GM12892 (cell line): ENCODE measurements around the gene TRIM50.
"Not testable (repeated sequence)": the region's sequence is repeated elsewhere in the genome, so short reads cannot be mapped to it uniquely, and the experiment has no call there.

Experiments
- DNase-seq: peaks from one replicate; pipeline ENCODE4 v3.0.0; 2011; ENCODE audit not compliant: insufficient read length
- FAIRE-seq: peaks from 2 replicates; lab custom pipeline; 2011; peaks lifted over from hg19 to GRCh38; lab: Jason Lieb, UNC
- POLR2A ChIP-seq: IDR thresholded peaks from 2 replicates; pipeline ENCODE4 v1.6.1; 2011; ENCODE audit warnings: low read depth, low read length, control low read depth
- POLR2AphosphoS5 ChIP-seq: IDR thresholded peaks from 2 replicates; pipeline ENCODE4 v1.6.1; 2011; ENCODE audit warnings: low read depth, low read length, control low read depth
- TAF1 ChIP-seq: IDR thresholded peaks from 2 replicates; pipeline ENCODE4 v1.6.1; 2011; ENCODE audit warnings: low read depth, mild to moderate bottlenecking, control low read depth, low read length, borderline replicate concordance

TRIM50 gene

DNA sequence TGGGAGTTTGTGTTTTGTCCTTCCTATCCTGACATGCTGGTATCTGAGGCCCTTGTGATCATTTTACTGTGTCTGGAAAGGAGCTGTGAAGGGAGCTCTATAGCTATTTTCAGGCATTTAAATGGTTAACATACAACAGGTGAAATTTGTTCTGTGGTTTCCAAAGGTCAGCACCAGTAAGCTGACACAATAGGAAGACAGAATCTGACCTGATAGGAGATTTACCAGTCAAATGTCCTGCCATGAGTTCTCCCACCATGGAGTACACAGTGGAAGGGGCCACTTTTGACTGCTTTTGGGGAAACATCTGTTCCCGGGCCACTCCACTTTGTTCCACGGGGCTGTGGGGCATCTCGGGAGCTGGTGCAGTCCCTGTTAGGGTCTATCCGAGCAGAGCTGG, 17.7 kb upstream of the TRIM50 start:
- FAIRE-seq (no peak), DNase-seq (no peak)
- TF ChIP-seq TAF1 = no peak
- no peak for TF ChIP-seq POLR2AphosphoS5
- no peak for TF ChIP-seq POLR2A

DNA sequence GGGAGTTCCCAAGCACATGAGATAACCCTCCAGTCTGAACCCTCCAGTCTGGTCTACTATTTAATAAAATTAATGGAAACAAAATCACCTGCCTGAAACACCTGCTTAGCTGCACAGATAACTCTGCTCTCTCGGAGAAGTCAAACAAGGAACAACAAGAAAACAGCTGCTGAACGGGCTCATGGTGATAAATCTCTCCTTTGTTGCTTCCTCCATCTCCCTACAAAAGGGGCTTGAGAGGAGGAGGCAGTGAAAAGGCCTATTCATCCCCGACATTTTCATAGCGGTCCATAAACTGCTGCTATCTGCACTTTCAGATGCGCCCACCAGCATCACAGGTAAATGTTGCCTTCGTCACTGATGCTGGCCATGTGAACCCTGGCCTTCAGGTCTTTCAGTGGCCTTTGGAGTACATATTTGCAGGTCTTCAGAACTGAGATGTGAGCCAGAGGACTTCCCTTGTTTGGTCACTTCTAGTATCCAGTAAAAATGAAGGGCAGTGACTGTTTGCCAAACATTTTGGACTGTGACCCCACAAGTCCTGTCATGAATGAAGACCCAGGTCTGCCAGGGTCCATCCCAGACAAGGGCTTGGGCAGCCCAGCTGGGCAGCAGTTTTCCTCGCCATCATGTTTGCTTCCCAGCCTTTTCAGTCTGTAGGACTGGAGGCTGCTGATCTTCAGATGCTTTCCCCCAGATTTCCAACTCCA, 15.9 kb upstream of the TRIM50 start:
- FAIRE-seq (no peak), DNase-seq (no peak)
- TF ChIP-seq POLR2A = no peak
- no peak for TF ChIP-seq POLR2AphosphoS5
- no peak for TF ChIP-seq TAF1

DNA sequence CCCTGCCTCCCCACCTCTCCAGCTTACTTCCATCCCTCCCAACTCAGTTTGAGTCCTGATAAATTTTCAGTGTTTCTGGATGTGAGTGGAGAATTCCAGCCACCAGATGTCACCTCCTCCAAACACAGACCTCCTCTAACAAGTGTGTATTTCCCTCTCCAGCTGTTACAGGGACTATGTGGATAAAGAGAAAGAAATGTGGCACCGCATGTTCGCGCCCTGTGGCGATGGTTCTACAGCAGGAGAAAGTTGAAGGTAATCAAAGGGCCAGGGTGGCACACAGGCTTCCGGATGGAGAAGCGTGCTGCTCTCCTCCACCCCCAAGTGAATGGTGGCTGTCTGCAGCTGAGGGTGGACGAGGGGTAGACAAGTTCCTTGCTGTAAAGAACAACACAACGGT, 14.8 kb upstream of the TRIM50 start:
- no peak for TF ChIP-seq POLR2A
- no peak for TF ChIP-seq TAF1
- TF ChIP-seq POLR2AphosphoS5 = no peak
- no peak for FAIRE-seq
- no peak for DNase-seq

DNA sequence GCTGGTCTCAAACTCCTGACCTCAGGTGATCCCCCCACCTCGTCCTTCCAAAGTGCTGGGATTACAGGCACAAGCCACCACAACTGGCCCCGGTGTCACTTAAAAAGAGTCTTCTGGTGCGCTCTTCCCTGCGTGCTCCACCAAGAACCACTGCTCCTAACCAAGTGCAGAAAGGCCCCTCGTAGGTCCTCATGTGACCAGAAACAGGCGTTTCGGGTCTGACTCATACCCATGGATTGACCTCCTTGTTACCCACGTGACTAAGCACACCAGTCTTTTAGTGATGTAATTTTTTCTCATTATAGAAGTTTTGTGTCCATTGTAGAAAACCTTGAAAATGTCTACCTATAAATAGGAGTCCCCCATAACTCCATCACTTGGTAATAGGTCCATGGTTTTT, 14.0 kb upstream of the TRIM50 start:
- FAIRE-seq (no peak), DNase-seq (no peak)
- TF ChIP-seq POLR2A (no peak), TAF1 (no peak), POLR2AphosphoS5 (no peak)

DNA sequence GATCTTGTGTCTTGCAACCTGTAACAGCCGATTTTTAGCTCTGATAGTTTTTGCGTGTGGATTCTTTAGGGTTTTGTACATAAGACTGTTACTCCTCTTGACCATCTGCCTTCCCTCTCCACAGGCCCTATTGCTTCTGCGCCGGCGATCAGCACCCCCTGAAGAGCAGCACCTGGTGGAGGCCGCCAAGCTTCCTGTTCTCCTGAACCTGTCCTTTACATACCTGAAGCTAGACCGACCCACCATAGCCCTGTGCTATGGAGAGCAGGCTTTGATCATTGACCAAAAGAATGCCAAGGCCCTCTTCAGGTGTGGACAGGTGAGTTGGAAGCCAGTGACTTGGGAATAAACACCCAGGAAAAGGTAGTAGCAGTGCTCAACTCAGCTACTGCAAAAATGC, 12.6 kb upstream of the TRIM50 start:
- DNase-seq (no peak), FAIRE-seq (no peak)
- TF ChIP-seq TAF1 (no peak), POLR2A (no peak), POLR2AphosphoS5 (no peak)

DNA sequence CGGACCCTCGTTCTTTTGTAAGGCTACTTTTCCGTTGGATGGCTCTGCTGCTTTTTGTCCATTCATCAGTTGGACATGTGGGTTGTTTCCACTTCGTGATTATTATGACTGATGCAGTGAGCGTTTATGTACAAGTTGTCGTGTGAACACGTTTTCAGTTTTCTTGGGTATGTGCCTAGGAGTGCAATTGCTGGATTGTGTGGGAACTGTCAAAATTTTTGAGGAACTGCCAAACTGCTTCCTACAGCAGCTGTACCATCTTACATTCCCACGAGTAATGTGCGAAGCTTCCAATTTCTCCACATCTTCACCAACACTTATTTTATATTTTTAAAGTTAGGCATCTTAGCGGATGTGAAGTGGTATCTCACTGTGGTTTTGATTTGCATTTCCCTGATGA, 10.4 kb upstream of the TRIM50 start:
- FAIRE-seq = no peak
- no peak for TF ChIP-seq POLR2AphosphoS5
- TF ChIP-seq TAF1 = no peak
- no peak for TF ChIP-seq POLR2A
- no peak for DNase-seq

DNA sequence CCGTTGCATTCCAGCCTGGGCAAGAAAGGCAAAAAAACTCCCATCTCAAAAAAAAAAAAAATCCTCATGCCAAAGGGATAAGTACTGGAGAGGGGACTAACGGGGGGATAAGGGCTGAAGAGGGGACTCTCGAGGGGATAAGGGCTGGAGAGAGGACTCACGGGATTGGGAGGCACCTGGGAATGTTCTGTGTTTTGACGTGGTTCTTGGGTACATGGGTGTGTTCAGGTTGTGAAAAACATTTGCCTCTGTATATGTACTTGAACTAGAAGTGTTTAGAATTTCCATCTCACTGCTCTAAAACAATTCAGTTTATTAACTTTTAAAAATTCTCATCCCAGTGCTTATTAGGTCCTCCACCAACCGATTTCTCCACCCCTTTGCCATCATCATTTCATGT, 4.6 kb upstream of the TRIM50 start:
- no peak for TF ChIP-seq POLR2AphosphoS5
- TF ChIP-seq POLR2A = no peak
- no peak for TF ChIP-seq TAF1
- no peak for DNase-seq
- no peak for FAIRE-seq

DNA sequence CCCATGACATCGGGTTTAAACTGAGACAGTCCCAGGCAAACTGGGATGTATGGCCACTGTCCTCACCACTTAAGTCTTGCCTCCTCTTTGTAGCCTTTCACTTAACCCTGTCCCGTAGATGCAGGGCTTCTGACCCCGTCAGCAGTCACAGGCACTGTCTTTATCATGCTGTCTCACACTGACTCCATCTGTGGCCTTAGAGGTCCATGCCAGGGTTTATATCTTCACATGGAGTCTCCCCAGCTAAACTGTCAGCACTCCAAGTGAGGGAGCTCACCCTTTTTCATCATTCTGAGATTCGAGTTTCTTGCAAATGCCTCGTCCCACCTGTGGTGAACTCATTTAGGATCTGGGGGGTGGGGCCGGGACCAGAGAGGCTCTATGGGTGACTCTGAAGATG, 2.9 kb upstream of the TRIM50 start:
- DNase-seq (no peak), FAIRE-seq (no peak)
- TF ChIP-seq POLR2AphosphoS5 = no peak
- TF ChIP-seq TAF1 = no peak
- no peak for TF ChIP-seq POLR2A

DNA sequence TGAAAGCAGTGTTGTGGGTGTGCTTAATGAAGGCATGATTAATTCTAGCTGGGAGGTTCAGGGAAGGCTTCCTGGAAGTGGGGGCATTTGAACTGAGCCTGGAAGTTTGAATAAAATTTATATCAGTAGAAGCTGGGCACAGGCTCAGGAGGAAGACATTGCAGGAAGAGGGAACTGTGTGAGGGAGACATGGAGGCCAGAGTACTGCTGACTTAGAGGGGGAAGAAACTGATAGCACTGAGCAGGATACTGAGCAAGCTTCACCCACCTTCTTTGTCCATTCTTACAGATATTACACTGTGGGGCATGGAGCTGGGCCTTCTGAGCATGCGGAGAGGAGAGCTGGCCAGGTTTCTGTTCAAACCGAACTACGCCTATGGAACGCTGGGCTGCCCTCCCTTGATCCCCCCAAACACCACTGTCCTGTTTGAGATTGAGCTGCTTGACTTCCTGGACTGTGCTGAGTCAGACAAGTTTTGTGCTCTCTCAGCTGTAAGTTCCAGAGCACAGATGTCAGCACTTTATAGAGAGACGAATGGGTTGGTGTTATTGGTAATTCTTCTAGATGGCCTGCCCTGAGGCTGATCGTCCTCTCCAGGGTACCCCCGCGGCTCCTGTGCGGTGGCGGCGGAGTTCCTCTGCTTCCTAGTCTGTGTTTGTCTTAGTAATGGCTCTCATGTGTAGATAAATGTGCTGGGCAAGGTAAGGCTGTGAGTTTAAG, 2.1 kb upstream of the TRIM50 start:
- FAIRE-seq (no peak), DNase-seq (no peak)

DNA sequence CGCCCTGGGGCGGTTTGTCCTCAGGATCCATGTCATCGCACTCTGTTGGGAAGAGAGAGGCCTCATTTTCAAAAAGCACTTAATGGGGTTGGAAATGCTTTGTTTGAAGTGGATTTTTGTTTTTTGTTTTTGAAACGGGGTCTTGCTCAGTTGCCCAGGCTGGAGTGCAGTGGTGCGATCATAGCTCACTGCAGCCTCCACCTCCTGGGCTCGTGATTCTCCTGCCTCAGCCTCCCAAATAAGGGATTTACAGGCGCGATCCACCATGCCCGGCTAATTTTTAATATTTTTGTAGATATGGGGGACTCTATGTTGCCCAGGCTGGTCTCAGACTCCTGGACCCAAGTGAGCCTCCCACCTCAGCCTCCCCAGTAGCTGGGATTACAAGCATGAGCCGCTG, 814 bp upstream of the TRIM50 start:
- TF ChIP-seq TAF1 (no peak), POLR2A (no peak), POLR2AphosphoS5 (no peak)
- no peak for FAIRE-seq
- no peak for DNase-seq

More for the DNA sequence above, 2.1 kb upstream of the TRIM50 start:
- TF ChIP-seq TAF1 = no peak
- no peak for TF ChIP-seq POLR2A
- no peak for TF ChIP-seq POLR2AphosphoS5

DNA sequence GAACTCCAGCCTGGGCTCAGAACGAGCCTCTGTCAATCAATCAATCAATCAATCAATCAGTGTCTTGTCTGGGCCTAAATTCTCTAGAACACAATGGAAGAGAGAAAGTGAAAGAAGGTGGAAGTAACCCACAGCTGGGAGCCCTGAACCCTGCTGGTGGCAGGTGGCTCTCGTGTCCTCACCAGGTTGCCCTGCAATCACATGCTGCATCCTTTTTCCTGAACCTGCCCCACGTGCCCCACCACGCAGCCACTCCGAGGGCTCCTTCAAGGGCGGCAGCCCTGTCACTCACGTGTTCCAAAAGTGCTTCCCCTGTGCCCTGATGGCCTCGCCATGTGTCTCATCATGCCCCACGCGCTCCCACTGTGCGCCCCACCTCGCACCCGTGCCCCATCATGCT, 433 bp downstream of the TRIM50 start:
- not testable (repeated sequence) for FAIRE-seq, DNase-seq

DNA sequence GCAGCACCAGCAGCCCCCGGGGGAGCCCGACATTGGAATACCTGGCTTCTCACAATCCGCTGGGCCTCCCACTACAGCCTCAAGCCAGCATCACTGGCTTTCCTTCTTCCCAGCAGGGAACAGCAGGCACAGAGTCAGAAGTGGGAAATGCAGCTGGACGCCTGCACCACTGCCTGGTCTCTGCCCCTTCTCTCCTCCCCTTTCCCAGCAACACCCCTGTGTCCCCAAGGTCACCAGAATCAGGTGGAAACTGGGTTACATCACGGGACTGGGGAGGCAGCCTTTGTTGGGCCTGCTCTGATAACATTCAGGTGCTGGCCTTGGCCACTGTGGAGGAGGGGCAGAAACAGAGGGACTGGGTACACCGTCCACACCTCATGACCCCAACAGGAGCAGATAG, 2.5 kb downstream of the TRIM50 start:
- not testable (repeated sequence) for DNase-seq, FAIRE-seq

DNA sequence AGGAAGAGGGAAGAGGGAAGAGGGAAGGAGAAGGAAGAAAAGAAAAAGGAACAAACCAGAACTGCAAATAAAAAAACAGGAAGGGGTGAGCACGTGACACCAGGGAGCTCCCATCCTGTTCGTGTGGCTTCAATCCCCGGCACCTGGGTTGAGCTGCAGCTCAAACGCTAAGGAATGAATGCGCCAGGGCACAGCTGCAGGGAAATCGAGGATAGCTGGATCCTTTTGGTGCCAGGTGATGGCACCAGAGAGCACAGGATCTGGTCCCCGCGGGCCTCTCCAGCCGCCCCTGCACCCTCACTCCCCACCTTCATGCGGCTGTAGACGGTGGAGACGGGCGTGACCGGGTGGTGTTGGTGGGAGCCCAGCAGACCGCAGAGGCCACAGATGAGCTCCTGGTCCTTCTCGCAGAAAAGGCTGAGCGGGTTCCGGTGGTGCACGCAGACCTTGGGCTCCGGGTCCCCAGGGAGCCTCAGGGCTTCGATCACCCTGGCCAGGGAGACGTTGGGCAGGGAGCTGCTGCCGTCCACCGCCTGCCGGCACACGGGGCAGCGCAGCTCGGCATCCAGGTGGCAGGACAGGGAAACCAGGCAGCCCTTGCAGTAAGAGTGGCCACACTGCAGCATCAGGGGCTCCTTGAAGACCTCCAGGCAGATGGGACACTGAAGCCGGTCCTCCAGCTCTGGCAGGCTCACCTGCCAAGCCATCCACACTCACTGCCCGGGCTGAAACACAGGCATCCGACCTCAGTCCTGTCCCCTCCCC, 3.6 kb downstream of the TRIM50 start:
- FAIRE-seq = not testable (repeated sequence)
- peak; percentile 81 for DNase-seq

DNA sequence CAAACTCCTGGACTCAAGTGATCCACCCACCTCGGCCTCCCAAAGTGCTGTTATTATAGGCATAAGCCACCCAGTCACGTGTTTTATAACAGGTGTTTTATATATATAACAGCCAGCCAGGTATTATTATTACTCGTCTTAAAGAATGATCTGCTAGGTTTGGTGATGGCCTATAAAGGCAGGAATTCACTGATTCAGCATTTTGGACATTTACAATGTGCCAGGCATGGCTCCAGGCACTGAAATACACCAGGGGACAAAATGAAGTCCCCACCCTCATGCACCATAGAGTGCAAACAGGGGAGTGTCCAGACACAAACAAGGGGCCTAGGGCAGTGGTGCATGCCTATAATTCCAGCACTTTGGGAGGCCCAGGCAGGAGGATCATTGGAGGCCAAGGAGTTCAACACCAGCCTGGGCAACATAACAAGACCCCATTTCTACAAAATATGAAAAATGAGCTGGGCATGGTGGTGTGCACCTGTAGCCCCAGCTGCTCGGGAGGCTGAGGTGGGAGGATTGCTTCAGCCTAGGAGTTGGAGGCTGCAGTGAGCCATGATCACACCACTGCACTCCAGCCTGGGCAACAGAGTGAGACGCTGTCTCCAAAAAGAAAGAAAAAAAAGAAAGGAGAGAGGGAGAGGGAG, 4.3 kb downstream of the TRIM50 start:
- DNase-seq, FAIRE-seq: not testable (repeated sequence)

DNA sequence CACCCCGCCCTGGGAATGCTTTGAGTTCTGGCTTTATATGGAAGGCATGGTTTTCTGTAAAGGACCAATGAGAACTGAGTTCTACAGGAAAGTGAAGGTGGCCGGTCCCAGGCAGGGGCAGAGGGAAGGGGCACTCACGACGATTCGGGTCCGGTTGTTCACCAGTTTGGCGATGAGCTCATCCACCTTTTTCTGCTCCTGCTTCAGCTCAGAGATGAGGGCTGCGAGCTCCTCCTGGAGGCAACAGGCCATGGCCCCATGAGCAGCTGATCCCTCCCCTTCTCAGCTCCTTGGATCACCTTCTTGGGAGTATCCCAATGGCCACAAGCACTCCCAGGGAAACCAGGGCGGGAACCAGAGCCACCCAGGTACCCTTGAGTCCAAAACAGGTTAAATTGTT, 7.9 kb downstream of the TRIM50 start:
- not testable (repeated sequence) for DNase-seq

DNA sequence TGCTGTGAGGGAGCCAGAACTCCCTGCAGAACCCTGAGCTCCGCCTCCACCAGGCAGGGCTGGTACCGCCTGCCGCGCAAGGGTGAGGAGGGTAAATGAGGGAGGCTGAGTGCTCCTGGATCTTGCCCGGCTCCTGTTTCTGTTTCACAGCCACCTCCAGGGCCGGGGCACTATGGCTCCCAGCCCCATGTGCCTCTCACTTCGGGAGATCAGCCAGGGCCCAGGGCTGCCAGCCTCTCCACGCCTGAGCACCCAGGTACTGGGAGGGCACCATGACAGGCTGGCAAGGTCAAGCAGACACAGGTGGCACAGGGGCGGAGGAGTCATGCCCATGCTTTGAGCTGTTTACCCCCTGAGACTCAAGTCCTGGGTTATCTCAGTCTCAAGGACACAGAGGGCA, 8.3 kb downstream of the TRIM50 start:
- not testable (repeated sequence) for FAIRE-seq

More for the DNA sequence above, 7.9 kb downstream of the TRIM50 start:
- not testable (repeated sequence) for FAIRE-seq

DNA sequence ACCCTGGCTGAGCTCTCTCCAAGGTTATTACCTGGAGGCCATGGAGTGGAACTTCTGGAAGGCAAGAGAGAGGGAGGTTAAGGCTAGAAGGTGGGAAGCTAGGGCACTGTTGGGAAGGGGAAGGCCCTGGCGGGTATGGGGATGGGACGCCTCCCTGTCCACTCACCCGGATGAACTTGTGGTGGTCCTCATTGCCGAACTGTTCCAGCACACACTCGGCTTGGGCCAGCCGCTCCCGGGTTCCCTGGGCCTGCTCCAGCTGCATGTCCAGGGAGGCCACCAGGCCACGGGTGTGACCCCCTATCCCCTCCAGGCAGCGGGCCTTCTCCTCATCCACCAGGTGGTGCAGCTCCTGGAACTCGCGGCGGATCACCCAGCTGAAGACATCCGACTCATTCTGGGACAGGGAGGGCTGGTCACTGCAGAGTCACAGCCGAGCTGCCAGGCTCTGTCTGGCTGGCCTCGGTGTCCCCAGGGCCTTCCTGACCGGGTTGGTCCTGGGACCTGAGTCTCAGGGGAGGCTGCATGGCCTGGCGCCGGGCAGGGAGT, 9.2 kb downstream of the TRIM50 start:
- FAIRE-seq, DNase-seq: not testable (repeated sequence)

More for the DNA sequence above, 8.3 kb downstream of the TRIM50 start:
- not testable (repeated sequence) for DNase-seq
